GM18499 (cell line): ENCODE results near the gene ASB3.
"Not testable (repeated sequence)": the region's sequence is repeated elsewhere in the genome, so short reads cannot be mapped to it uniquely, and the experiment has no call there.

Source experiments
- ATAC-seq: cut with Tn5 transposase; IDR thresholded peaks from one replicate; pipeline ENCODE4 v1.9.1; 2021; ENCODE audit warnings: moderate number of reproducible peaks; ENCODE audit not compliant: insufficient read depth, unreplicated experiment

The ASB3 gene

DNA sequence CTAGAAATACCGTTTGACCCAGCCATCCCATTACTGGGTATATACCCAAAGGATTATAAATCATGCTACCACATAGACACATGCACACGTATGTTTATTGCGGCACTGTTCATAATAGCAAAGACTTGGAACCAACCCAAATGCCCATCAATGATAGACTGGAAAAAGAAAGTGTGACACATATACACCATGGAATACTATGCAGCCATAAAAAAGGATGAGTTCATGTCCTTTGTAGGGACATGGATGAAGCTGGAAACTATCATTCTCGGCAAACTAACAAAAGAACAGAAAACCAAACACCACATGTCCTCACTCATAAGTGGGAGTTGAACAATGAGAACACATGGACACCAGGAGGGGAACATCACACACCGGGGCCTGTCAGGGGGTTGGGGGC is 119.6 kb downstream of the ASB3 start:
- ATAC-seq: not testable (repeated sequence)

GRCh38 chr2:53660886-53661285 is 125.9 kb downstream of the ASB3 start:
- no peak for ATAC-seq

GRCh38 chr2:53658474-53658873 is 128.3 kb downstream of the ASB3 start:
- not testable (repeated sequence) for ATAC-seq

- ATAC-seq: no peak
Measured at GRCh38 chr2:53655256-53655655, 131.5 kb downstream of the ASB3 start.

DNA sequence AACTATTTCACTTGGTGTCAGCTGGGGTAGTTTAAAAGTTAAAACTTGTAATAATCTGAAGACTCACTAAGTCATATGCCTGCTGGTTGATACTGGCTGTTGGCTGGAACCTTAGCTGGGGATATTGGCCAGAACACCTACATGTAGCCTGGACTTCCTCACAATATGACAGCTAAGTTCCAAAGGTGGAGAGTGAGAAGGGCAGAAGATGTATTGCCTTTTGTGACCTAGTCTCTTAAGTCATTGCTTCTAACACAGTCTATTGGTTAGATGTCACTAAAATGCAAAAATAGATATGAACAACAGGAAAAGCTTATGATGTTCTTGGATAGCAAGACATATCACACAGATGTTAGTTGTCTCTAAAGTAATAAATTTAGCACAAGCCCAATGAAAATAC is 132.4 kb downstream of the ASB3 start:
- ATAC-seq: no peak

DNA sequence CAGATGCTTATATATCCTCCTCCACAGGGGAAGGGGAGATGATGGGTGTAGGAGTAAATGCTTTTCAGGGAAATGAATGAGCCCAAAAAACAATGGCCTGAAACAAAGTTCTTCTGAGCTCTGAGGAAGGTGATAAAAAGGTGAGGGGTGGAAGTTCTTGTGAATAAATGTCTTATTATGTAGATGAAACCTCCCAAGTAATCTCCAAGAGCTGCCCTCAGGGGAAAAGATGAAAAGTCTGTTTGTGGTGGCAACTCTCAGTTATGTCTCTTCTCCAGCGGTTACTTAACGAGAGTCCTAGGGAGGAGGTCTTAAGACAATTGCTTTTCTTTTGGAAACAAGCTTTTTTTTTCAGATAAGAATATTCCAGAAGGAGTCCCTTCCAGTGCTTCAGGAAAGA is 134.6 kb downstream of the ASB3 start:
- no peak for ATAC-seq

- ATAC-seq: no peak
Measured at GRCh38 chr2:53646788-53647187, 140.0 kb downstream of the ASB3 start.

GRCh38 chr2:53641290-53641689 is 145.5 kb downstream of the ASB3 start:
- no peak for ATAC-seq

DNA sequence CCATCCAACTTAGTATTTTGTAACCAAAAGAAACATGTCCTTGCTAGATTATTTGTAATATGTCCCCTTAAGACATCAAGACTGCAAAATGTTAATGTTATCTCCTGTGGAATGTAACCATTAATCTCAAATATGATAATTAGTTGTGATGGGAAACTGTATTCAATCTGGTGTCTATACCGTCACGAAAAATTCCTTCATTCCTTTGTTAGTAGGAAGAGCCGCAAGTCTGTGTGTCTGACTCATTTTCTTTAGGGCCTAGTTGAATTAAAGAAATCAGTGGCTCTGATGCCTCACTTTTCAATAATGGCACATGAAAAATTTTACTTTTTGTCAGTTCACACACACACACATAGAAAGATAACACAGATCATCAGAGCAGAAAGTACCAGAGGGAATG is 146.3 kb downstream of the ASB3 start:
- no peak for ATAC-seq

GRCh38 chr2:53636596-53636995 is 150.2 kb downstream of the ASB3 start:
- ATAC-seq: no peak

- ATAC-seq: no peak
Measured at GRCh38 chr2:53636109-53636508, 150.6 kb downstream of the ASB3 start.

GRCh38 chr2:53635694-53636093 is 151.1 kb downstream of the ASB3 start:
- no peak for ATAC-seq

GRCh38 chr2:53633441-53633840 is 153.3 kb downstream of the ASB3 start:
- no peak for ATAC-seq

- ATAC-seq: no peak
Measured at GRCh38 chr2:53632714-53633113, 154.0 kb downstream of the ASB3 start.

DNA sequence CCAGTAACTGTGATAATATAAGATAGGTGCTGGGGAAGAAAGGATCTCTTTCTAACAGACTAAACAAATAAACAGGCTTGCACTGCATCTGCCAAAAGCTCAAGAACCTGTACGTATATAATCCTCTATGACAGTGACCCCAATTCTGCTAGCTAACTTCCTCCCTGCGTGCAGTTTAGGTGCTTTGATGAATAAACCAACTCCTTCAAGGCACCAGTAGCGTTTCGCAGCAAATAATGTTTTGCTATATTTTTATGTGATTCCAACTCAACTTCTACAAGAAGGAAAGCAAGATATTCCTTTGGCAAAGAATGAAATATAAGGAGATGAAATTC is 154.7 kb downstream of the ASB3 start:
- ATAC-seq: no peak

DNA sequence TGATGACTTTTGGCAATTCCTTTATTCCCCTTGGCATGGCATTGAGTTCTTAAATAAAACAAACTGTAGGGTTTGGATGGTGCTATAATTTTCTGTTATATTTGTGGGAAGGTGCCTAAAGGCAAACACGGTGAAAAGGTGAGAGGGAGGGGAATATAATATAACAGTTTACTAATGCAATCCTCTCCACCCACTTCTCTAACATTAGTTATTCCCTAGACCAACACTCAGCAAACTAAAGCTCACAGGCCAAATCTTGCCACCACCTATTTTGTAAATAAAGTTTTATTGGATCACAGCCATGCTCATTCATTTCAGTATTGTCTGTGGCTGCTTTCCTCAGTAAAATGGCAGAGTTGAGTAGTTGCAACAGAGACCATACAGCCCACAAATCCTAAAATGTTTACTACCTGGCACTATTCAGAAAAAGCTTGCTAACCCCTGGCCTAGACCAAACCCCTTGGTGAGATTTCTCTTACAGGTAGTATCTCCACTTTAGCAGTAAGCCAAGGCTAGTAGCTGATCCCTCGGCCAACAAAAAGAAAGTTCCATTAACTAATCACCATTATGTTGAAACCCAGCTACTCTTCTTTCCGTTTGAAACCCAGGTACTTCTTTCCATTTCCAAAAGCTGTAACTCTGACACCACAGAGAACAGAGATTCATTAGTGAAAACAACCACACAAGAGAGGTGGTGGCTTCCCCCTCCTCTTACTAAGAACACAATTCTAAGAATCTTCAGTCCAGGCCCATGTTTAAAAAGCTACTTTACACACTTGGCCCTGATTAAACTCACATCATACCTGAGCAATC is 155.2 kb downstream of the ASB3 start:
- ATAC-seq: no peak

DNA sequence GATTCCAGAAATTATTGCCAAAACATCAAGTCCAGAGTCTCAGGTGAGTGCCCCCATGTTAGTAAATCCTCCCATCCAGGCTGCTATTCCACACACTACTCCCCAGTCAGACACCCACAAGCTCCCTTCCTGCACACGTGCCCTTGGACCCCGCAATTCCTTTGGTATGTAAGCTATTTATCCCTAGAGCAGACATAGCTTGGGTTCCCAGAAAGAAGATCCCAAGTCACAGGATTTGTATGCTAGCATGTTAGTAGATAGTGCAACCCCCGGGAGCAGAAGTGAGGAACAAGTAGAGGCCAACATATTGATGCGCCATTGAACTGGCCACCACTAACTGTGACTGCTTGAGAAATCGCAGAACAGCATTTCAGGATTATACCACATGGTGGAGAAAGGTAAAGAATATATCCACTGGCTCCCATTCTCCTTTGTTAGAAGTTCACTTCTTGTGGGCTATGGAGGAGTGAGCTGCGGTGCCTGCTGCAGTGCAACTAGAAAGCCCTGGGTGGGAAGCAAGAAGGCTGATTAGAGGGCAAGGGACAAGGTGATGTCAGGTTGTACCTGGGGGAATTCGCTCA is 156.6 kb downstream of the ASB3 start:
- ATAC-seq: no peak

DNA sequence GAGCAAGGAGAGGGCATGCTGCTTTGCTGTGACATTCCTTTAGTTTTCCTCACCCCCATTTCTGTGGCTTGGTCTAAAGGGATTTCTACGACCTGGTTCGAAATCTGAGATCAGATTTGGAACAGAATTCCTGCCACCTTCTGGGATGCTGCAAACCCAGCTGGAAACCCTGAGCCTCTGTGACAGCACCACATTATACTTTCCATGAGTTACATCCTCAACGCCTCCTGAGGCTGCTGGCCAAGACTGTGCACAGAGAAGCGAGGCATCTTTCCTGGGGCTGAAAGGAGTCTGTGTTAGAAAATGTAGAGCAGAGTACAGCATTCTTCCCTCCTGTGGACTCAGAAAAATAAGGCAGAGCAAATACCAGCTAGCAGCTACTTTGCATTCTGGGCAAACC is 157.3 kb downstream of the ASB3 start:
- ATAC-seq: no peak

DNA sequence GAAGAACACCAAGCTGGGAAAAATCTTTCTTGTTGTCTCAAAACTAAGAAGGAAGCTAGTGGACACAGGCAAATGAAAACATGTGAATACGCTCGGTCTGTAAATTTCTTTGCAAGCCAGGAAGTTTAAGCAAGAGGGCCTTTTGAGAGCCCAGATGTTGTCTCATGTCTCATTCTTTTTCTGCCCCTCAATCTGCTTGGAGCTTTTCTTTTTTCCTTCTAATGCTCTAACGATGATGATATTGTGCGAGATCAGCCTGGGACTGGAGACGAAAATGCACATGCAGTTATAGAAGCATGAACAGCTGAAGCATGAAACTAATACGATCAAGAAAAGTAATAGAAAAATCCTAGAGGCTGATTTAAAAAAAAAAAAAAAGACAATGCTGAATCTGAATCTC is 157.8 kb downstream of the ASB3 start:
- no peak for ATAC-seq

- no peak for ATAC-seq
Measured at GRCh38 chr2:53622141-53622540, 164.6 kb downstream of the ASB3 start.

- no peak for ATAC-seq
Measured at GRCh38 chr2:53620981-53621380, 165.8 kb downstream of the ASB3 start.
